ENCODE measurements around the gene TNFSF15.

Gene TNFSF15

DNA sequence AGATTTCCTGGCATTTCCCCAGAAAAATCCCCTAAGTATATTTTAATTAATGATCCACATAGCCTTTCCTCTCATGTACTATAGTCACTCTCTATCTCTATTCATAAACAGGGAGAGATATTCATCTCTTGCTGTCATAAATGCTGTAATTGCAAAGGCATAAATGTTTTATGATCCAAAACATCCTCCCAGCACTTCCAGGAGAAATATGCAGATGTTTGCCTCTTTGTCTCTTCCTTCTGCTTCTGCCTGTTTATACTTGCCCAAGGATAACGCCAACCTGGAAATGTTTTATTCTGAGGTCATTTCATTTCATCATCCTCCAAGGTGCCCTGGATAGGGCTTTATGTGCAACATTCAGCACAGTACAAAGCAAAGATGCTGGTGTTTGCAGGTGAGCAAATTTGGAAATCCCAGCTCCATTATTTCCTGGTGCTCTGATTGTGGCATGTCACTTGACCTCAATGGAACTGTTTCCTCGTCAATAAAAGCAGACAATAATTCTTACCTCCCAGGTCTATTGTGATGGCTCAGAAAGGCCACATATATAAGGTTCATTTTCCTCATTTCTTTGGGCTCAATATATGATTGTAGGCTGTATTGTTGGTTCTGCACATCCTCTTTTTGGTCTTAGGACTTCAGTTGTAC lies 6.9 kb downstream of the TNFSF15 start:
- H3K9me3 ChIP-seq (ENCODE audit: control insufficient read depth, low read length) = no peaks in the 10 kb centered on the region
- no peak overlapping the region for H3K9ac ChIP-seq (ENCODE audit: low read length)
- no peak overlapping the region for H3K4me3 ChIP-seq (ENCODE audit: low read length)
- no peaks in the 10 kb centered on the region for H3K27me3 ChIP-seq (ENCODE audit: control insufficient read depth, insufficient read depth, low read length)
- no peaks in the 10 kb centered on the region for H3K36me3 ChIP-seq (ENCODE audit: control insufficient read depth, insufficient read depth, low read length)
- H3K4me1 ChIP-seq (ENCODE audit: control insufficient read depth, insufficient read depth, low read length) = peaks cover 6% of the 10 kb centered on the region

DNA sequence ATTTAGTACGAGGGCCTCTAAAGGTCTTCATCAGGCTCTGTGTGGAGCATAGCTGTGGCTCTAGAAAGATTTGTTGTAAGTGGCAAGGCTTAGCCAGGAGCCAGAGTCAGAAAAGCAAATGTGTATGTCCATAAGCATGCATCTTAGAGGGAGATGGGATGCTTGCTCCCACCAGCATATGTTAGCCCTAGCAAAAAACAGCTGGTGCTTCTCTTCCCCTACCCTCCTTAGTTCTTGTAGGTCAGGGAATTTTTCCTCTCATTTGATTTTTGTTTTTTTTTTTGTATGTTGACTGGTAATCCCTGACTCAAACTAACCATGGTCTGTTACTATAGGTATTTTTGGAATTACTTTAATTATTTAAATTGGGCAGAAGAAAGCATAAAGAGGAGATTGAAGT lies 7.7 kb downstream of the TNFSF15 start:
- H3K4me1 ChIP-seq (ENCODE audit: control insufficient read depth, insufficient read depth, low read length) = no peaks in the 10 kb centered on the region
- no peaks in the 10 kb centered on the region for H3K27me3 ChIP-seq (ENCODE audit: control insufficient read depth, insufficient read depth, low read length)
- H3K4me3 ChIP-seq (ENCODE audit: low read length) = no peak overlapping the region
- no peak overlapping the region for H3K9ac ChIP-seq (ENCODE audit: low read length)
- no peaks in the 10 kb centered on the region for H3K36me3 ChIP-seq (ENCODE audit: control insufficient read depth, insufficient read depth, low read length)
- H3K9me3 ChIP-seq (ENCODE audit: control insufficient read depth, low read length) = no peaks in the 10 kb centered on the region

GRCh38 chr9:114792396-114792795 lies 13.4 kb downstream of the TNFSF15 start:
- no peak overlapping the region for H3K4me3 ChIP-seq (ENCODE audit: low read length)
- no peaks in the 10 kb centered on the region for H3K36me3 ChIP-seq (ENCODE audit: control insufficient read depth, insufficient read depth, low read length)
- H3K9me3 ChIP-seq (ENCODE audit: control insufficient read depth, low read length) = no peaks in the 10 kb centered on the region
- H3K4me1 ChIP-seq (ENCODE audit: control insufficient read depth, insufficient read depth, low read length) = no peaks in the 10 kb centered on the region
- H3K9ac ChIP-seq (ENCODE audit: low read length) = no peak overlapping the region
- H3K27me3 ChIP-seq (ENCODE audit: control insufficient read depth, insufficient read depth, low read length) = no peaks in the 10 kb centered on the region

- Histone ChIP-seq H3K4me1 (ENCODE audit: control insufficient read depth, insufficient read depth, low read length) (no peaks in the 10 kb centered on the region), H3K27me3 (ENCODE audit: control insufficient read depth, insufficient read depth, low read length) (no peaks in the 10 kb centered on the region), H3K4me3 (ENCODE audit: low read length) (no peak overlapping the region), H3K36me3 (ENCODE audit: control insufficient read depth, insufficient read depth, low read length) (no peaks in the 10 kb centered on the region), H3K9me3 (ENCODE audit: control insufficient read depth, low read length) (no peaks in the 10 kb centered on the region), H3K9ac (ENCODE audit: low read length) (no peak overlapping the region)
Observed at GRCh38 chr9:114791736-114792135, 14.1 kb downstream of the TNFSF15 start.

DNA sequence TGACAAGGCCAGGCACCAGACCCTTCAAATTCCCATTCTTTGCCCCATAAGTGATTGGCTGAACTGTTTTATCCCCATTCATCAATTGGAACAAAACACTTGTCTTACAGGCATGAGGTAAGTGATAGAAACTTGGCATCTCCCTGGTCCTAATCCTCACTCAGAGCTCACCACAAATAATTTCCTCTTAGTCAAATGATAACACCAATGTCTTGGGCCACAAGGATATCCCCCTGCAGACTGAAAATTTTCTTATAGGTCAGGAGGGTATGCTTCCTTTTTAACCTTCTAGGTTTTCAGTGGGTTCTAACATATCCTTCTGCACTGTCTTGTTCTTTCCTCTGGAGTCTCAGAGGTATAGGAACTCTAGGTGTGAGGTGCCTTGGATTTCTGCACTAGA lies 14.5 kb downstream of the TNFSF15 start:
- Histone ChIP-seq H3K4me1 (ENCODE audit: control insufficient read depth, insufficient read depth, low read length) (no peaks in the 10 kb centered on the region), H3K27me3 (ENCODE audit: control insufficient read depth, insufficient read depth, low read length) (no peaks in the 10 kb centered on the region), H3K36me3 (ENCODE audit: control insufficient read depth, insufficient read depth, low read length) (no peaks in the 10 kb centered on the region), H3K9me3 (ENCODE audit: control insufficient read depth, low read length) (no peaks in the 10 kb centered on the region), H3K4me3 (ENCODE audit: low read length) (no peak overlapping the region), H3K9ac (ENCODE audit: low read length) (no peak overlapping the region)

- Histone ChIP-seq H3K4me3 (ENCODE audit: low read length) (no peak overlapping the region), H3K36me3 (ENCODE audit: control insufficient read depth, insufficient read depth, low read length) (no peaks in the 10 kb centered on the region), H3K9me3 (ENCODE audit: control insufficient read depth, low read length) (no peaks in the 10 kb centered on the region), H3K4me1 (ENCODE audit: control insufficient read depth, insufficient read depth, low read length) (no peaks in the 10 kb centered on the region), H3K9ac (ENCODE audit: low read length) (no peak overlapping the region), H3K27me3 (ENCODE audit: control insufficient read depth, insufficient read depth, low read length) (no peaks in the 10 kb centered on the region)
Observed at GRCh38 chr9:114790521-114790920, 15.3 kb downstream of the TNFSF15 start.

DNA sequence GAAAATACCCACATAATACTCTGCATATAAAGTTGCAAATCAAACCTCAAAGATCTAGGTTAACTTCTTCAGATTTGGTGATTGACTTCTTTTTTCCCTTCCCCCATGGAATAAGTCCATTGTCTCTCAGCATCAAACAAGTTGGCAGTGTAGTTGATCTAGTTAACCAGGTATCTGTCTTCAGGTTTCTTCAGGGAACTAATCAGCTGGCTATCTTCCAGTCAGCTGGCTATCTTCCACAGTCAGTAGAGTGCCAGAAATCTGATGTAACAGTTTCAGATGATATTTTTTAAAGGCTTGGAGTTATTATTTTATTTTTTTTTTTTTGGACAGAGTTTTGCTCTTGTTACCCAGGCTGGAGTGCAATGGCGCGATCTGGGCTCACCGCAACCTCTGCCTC lies 16.8 kb downstream of the TNFSF15 start:
- H3K27me3 ChIP-seq (ENCODE audit: control insufficient read depth, insufficient read depth, low read length) = no peaks in the 10 kb centered on the region
- H3K36me3 ChIP-seq (ENCODE audit: control insufficient read depth, insufficient read depth, low read length) = no peaks in the 10 kb centered on the region
- H3K4me1 ChIP-seq (ENCODE audit: control insufficient read depth, insufficient read depth, low read length) = no peaks in the 10 kb centered on the region
- H3K4me3 ChIP-seq (ENCODE audit: low read length) = no peak overlapping the region
- H3K9me3 ChIP-seq (ENCODE audit: control insufficient read depth, low read length) = no peaks in the 10 kb centered on the region
- no peak overlapping the region for H3K9ac ChIP-seq (ENCODE audit: low read length)

DNA sequence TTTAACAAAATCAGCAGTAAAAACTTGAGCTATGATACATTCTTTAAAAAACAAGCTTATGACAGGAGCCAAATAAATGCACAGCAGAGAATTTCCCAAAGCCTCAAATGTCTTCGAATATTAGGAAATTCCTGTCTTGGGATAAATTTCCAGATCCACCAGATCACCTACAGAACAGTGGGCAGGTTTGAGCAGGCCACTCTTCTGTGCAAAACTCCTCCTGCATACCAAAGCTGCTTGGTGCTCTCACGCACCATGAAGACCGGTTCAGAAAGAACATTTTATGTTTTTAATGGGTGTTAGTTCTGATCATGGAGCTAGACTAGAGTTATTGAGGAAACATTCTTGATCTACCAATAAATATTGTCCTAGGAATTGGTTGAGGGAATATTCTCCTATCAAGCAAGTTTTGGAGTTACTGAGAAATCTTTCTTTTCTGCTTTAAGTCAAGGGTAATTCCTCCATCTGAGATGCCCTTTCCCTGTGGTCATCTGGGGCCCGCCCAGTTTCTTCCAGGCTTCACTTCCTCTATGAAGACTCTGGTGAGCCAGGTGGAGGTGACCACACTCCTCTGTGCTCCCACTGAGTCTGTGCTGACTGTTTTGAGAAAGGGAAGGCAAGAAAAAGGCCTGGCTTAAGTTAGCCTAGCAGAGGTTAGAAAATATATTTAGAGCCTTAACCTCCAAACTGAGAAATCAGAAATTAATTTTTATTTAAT lies 17.9 kb downstream of the TNFSF15 start:
- Histone ChIP-seq H3K9me3 (ENCODE audit: control insufficient read depth, low read length) (no peaks in the 10 kb centered on the region), H3K36me3 (ENCODE audit: control insufficient read depth, insufficient read depth, low read length) (no peaks in the 10 kb centered on the region), H3K9ac (ENCODE audit: low read length) (no peak overlapping the region), H3K4me3 (ENCODE audit: low read length) (no peak overlapping the region), H3K4me1 (ENCODE audit: control insufficient read depth, insufficient read depth, low read length) (no peaks in the 10 kb centered on the region), H3K27me3 (ENCODE audit: control insufficient read depth, insufficient read depth, low read length) (no peaks in the 10 kb centered on the region)

- H3K36me3 ChIP-seq (ENCODE audit: control insufficient read depth, insufficient read depth, low read length) = no peaks in the 10 kb centered on the region
- H3K27me3 ChIP-seq (ENCODE audit: control insufficient read depth, insufficient read depth, low read length) = no peaks in the 10 kb centered on the region
- H3K4me3 ChIP-seq (ENCODE audit: low read length) = no peak overlapping the region
- no peak overlapping the region for H3K9ac ChIP-seq (ENCODE audit: low read length)
- no peaks in the 10 kb centered on the region for H3K9me3 ChIP-seq (ENCODE audit: control insufficient read depth, low read length)
- H3K4me1 ChIP-seq (ENCODE audit: control insufficient read depth, insufficient read depth, low read length) = no peaks in the 10 kb centered on the region
Observed at GRCh38 chr9:114787214-114787613, 18.6 kb downstream of the TNFSF15 start.

- Histone ChIP-seq H3K9me3 (ENCODE audit: control insufficient read depth, low read length) (no peaks in the 10 kb centered on the region), H3K36me3 (ENCODE audit: control insufficient read depth, insufficient read depth, low read length) (no peaks in the 10 kb centered on the region), H3K9ac (ENCODE audit: low read length) (no peak overlapping the region), H3K27me3 (ENCODE audit: control insufficient read depth, insufficient read depth, low read length) (no peaks in the 10 kb centered on the region), H3K4me1 (ENCODE audit: control insufficient read depth, insufficient read depth, low read length) (no peaks in the 10 kb centered on the region), H3K4me3 (ENCODE audit: low read length) (no peak overlapping the region)
Observed at GRCh38 chr9:114785866-114786650, 19.8 kb downstream of the TNFSF15 start.

DNA sequence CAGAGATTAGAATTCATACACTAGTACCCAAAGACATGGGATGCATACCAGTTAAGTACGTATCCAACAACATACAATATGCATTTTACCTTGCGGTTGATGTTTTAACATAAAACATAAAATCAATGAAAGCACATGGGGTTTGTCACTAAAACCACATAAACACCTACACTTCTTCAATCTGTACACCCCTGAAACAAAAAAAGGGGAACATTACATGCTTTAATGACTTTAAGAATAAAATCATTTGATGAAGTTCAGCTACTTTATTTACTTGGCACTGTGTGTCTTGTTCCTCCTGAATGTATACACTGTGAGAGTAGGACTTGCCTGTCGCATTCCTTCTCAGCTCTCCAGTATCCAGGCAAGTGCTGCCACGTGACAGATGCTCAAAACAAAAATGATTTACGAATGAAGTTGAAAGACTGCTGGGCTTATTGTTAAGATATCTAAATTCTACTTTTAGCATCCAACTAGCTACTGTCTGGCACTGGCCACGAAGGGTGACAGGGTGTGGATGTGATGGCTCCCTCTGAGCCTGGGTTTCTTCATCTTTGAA lies 21.0 kb downstream of the TNFSF15 start:
- Histone ChIP-seq H3K9me3 (ENCODE audit: control insufficient read depth, low read length) (no peaks in the 10 kb centered on the region), H3K36me3 (ENCODE audit: control insufficient read depth, insufficient read depth, low read length) (no peaks in the 10 kb centered on the region), H3K4me1 (ENCODE audit: control insufficient read depth, insufficient read depth, low read length) (peaks cover 6% of the 10 kb centered on the region), H3K4me3 (ENCODE audit: low read length) (no peak overlapping the region), H3K27me3 (ENCODE audit: control insufficient read depth, insufficient read depth, low read length) (no peaks in the 10 kb centered on the region), H3K9ac (ENCODE audit: low read length) (no peak overlapping the region)

GRCh38 chr9:114782586-114782985 lies 23.3 kb downstream of the TNFSF15 start:
- Histone ChIP-seq H3K4me3 (ENCODE audit: low read length) (no peak overlapping the region), H3K36me3 (ENCODE audit: control insufficient read depth, insufficient read depth, low read length) (no peaks in the 10 kb centered on the region), H3K9ac (ENCODE audit: low read length) (no peak overlapping the region), H3K27me3 (ENCODE audit: control insufficient read depth, insufficient read depth, low read length) (no peaks in the 10 kb centered on the region), H3K9me3 (ENCODE audit: control insufficient read depth, low read length) (no peaks in the 10 kb centered on the region), H3K4me1 (ENCODE audit: control insufficient read depth, insufficient read depth, low read length) (peaks cover 19% of the 10 kb centered on the region)

Data from mucosa of stomach (tissue), 1 donor.